ENCODE results near the gene EP400. TPM values are rescaled to one million over a fixed set of nuclear protein-coding genes. Genes with fewer than 3 reads are reported as not detected.

Gene EP400
- total and polyA plus RNA-seq, 9 of the 15 experiments (the other 6 are each of a cell fraction or from before 2014, with no cell fraction given), result 4.5 to 58.0 (median 7.0) TPM

DNA sequence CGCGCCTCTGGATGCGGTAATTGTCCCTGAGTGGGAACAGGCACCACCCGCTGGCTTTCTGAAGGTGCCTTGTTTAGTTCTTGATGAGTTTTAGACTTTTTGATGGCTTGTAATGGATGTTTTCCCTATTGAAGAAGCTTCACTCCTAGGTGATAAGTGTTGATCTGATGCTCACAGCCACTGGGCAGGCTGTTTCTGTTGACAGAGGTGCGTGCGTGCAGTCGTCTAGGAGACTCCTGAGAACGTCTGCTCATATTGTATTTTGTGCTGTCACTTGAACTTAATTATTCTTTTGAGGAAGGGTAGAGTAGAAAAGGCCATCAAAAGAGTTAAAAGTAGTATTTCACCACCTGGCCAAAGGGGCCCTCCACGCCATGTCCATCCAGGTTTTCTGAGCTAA lies 70.5 kb downstream of the EP400 start (continued):
- no peak for TF ChIP-seq ZNF431 (CRISPR knock-in tag; IDR thresholded peaks at IDR 0.05)
- TF ChIP-seq, protein P1, sequence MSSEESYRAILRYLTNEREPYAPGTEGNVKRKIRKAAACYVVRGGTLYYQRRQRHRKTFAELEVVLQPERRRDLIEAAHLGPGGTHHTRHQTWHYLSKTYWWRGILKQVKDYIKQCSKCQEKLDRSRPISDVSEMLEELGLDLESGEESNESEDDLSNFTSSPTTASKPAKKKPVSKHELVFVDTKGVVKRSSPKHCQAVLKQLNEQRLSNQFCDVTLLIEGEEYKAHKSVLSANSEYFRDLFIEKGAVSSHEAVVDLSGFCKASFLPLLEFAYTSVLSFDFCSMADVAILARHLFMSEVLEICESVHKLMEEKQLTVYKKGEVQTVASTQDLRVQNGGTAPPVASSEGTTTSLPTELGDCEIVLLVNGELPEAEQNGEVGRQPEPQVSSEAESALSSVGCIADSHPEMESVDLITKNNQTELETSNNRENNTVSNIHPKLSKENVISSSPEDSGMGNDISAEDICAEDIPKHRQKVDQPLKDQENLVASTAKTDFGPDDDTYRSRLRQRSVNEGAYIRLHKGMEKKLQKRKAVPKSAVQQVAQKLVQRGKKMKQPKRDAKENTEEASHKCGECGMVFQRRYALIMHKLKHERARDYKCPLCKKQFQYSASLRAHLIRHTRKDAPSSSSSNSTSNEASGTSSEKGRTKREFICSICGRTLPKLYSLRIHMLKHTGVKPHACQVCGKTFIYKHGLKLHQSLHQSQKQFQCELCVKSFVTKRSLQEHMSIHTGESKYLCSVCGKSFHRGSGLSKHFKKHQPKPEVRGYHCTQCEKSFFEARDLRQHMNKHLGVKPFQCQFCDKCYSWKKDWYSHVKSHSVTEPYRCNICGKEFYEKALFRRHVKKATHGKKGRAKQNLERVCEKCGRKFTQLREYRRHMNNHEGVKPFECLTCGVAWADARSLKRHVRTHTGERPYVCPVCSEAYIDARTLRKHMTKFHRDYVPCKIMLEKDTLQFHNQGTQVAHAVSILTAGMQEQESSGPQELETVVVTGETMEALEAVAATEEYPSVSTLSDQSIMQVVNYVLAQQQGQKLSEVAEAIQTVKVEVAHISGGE (CRISPR knock-in tag; IDR thresholded peaks at IDR 0.05), result no peak
- TF ChIP-seq, protein P2, sequence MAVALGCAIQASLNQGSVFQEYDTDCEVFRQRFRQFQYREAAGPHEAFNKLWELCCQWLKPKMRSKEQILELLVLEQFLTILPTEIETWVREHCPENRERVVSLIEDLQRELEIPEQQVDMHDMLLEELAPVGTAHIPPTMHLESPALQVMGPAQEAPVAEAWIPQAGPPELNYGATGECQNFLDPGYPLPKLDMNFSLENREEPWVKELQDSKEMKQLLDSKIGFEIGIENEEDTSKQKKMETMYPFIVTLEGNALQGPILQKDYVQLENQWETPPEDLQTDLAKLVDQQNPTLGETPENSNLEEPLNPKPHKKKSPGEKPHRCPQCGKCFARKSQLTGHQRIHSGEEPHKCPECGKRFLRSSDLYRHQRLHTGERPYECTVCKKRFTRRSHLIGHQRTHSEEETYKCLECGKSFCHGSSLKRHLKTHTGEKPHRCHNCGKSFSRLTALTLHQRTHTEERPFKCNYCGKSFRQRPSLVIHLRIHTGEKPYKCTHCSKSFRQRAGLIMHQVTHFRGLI (CRISPR knock-in tag; IDR thresholded peaks at IDR 0.05), result no peak
- no peak for TF ChIP-seq KLF13 (tag; IDR thresholded peaks at IDR 0.05; ENCODE audit: borderline replicate concordance, low read depth)
- no peak for TF ChIP-seq NR1H2 (CRISPR knock-in tag; IDR thresholded peaks at IDR 0.05)
